Measurements from ENCODE around the gene PCCA.

- TF ChIP-seq CTCF (IDR thresholded peaks at IDR 0.05) (no peak), POLR2AphosphoS5 (IDR thresholded peaks at IDR 0.05) (no peak), POLR2A (IDR thresholded peaks at IDR 0.05) (no peak)
Observed at GRCh38 chr13:100483139-100483538, 394.2 kb downstream of the PCCA start.

Data from breast epithelium (tissue), 3 donors.